ENCODE results near the gene APCDD1.

- no peak for TF ChIP-seq POLR2A (IDR thresholded peaks at IDR 0.05)
- TF ChIP-seq, protein P1, sequence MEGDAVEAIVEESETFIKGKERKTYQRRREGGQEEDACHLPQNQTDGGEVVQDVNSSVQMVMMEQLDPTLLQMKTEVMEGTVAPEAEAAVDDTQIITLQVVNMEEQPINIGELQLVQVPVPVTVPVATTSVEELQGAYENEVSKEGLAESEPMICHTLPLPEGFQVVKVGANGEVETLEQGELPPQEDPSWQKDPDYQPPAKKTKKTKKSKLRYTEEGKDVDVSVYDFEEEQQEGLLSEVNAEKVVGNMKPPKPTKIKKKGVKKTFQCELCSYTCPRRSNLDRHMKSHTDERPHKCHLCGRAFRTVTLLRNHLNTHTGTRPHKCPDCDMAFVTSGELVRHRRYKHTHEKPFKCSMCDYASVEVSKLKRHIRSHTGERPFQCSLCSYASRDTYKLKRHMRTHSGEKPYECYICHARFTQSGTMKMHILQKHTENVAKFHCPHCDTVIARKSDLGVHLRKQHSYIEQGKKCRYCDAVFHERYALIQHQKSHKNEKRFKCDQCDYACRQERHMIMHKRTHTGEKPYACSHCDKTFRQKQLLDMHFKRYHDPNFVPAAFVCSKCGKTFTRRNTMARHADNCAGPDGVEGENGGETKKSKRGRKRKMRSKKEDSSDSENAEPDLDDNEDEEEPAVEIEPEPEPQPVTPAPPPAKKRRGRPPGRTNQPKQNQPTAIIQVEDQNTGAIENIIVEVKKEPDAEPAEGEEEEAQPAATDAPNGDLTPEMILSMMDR (IDR thresholded peaks at IDR 0.05 in 8 of 11, conservative IDR thresholded peaks at IDR 0.05 in 3 of 11), result no peak
Measured at GRCh38 chr18:10504723-10505122, 50.3 kb downstream of the APCDD1 start.

Measured in spleen (tissue), 7 donors.